ENCODE measurements around the gene KRT20. TPM values are rescaled to one million over a fixed set of nuclear protein-coding genes. Genes with fewer than 3 reads are reported as not detected.

The KRT20 gene
- total and polyA plus RNA-seq, 2 of the 8 experiments (the other 6 are each of a cell fraction or from before 2014, with no cell fraction given) = not detected

DNA sequence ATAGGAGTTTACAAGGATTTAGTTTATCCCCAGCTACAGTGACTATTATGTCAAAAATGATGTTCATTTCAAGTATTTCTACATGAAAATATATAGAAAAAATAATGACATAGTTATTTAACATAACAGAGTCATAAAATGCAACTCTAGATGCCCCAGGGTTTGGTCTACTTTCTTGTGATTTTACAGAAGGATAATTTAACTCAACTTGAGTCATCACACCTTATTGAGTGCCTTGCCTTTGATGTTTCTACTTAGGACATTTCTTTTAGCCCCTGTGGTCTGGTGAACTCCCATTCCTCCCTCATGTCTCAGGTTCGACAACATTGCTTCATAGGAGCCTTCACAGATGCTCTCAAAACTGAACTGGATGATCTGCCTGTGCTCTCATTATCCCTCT is 2.0 kb downstream of the KRT20 start:
- Histone ChIP-seq H2BK20ac (ENCODE audit: low read length) (no peak overlapping the region), H3K27ac (ENCODE audit: low read depth, low read length) (no peak overlapping the region), H2AFZ (ENCODE audit: low read length) (no peak overlapping the region), H4K20me1 (replicated peaks in 1 of 2; ENCODE audit: control insufficient read depth in 1 of 2, insufficient read depth in 2 of 2, low read length in 2 of 2) (no peaks in the 10 kb centered on the region), H3K4ac (replicated peaks; ENCODE audit: insufficient read length, low read depth, low read length) (no peak overlapping the region), H4K8ac (ENCODE audit: extremely low read depth, insufficient read depth, low read length) (no peak overlapping the region), H4K5ac (ENCODE audit: insufficient read length, low read depth, low read length) (no peak overlapping the region), H3K9ac (replicated peaks in 1 of 4; ENCODE audit: extremely low read depth in 1 of 4, low read depth in 3 of 4, low read length in 3 of 4) (no peak overlapping the region), H2BK15ac (ENCODE audit: low read length) (no peak overlapping the region), H3K18ac (ENCODE audit: extremely low read depth, low read length) (no peak overlapping the region), H3K4me2 (ENCODE audit: insufficient read depth in 1 of 2, low read depth in 2 of 2, low read length in 2 of 2) (no peak overlapping the region), H3K36me3 (ENCODE audit: control insufficient read depth in 2 of 4, insufficient read depth in 4 of 4, low read length in 3 of 4) (no peaks in the 10 kb centered on the region), H3K14ac (ENCODE audit: insufficient read length) (no peak overlapping the region), H3K23me2 (ENCODE audit: low read depth, low read length) (no peaks in the 10 kb centered on the region), H4K91ac (replicated peaks; ENCODE audit: insufficient read length, low read length) (no peak overlapping the region), H3K79me1 (ENCODE audit: low read depth, low read length) (no peaks in the 10 kb centered on the region), H2BK120ac (replicated peaks; ENCODE audit: low read depth, low read length) (no peak overlapping the region), H3K4me3 (ENCODE audit: extremely low read depth in 1 of 4, insufficient read depth in 2 of 4, low read depth in 3 of 4, low read length in 4 of 4) (no peak overlapping the region), H3K79me2 (ENCODE audit: control insufficient read depth in 1 of 2, insufficient read depth in 2 of 2, low read length in 2 of 2) (no peaks in the 10 kb centered on the region), H3K56ac (replicated peaks; ENCODE audit: insufficient read length, low read depth, low read length) (no peak overlapping the region), H3K9me3 (ENCODE audit: insufficient read depth in 2 of 2, low read depth in 1 of 2, low read length in 1 of 2) (no peaks in the 10 kb centered on the region), H2BK5ac (ENCODE audit: low read depth, low read length) (no peak overlapping the region), H2BK12ac (ENCODE audit: low read depth, low read length) (no peak overlapping the region), H3K4me1 (replicated peaks in 1 of 4; ENCODE audit: control insufficient read depth in 3 of 4, insufficient read depth in 4 of 4, low read length in 3 of 4) (no peaks in the 10 kb centered on the region), H3K27me3 (replicated peaks in 1 of 4; ENCODE audit: control insufficient read depth in 3 of 4, extremely low read depth in 1 of 4, insufficient read depth in 3 of 4, low read length in 3 of 4) (no peaks in the 10 kb centered on the region), H3K23ac (ENCODE audit: insufficient read length) (no peak overlapping the region), H2AK5ac (ENCODE audit: low read depth, low read length) (no peak overlapping the region)
- FAIRE-seq (no peak), DNase-seq (ENCODE audit: low read depth in 1 of 2, low spot score in 2 of 2) (no peak)
- ChIA-PET CTCF (ENCODE audit: partially characterized antibody) (interaction anchor here (1.4 kb wide), 1 partner anchor 23 kb away, joined by 3 read pairs; no protein-coding TSS in a partner anchor), POLR2A (ENCODE audit: partially characterized antibody) (no interaction called here)
- TF ChIP-seq SP1 (IDR thresholded peaks at IDR 0.05; ENCODE audit: low read depth, low read length) = no peak
- TF ChIP-seq, protein P1, sequence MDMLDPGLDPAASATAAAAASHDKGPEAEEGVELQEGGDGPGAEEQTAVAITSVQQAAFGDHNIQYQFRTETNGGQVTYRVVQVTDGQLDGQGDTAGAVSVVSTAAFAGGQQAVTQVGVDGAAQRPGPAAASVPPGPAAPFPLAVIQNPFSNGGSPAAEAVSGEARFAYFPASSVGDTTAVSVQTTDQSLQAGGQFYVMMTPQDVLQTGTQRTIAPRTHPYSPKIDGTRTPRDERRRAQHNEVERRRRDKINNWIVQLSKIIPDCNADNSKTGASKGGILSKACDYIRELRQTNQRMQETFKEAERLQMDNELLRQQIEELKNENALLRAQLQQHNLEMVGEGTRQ (IDR thresholded peaks at IDR 0.05; ENCODE audit: low read length) = no peak
- TF ChIP-seq BCL11A (IDR thresholded peaks at IDR 0.05; ENCODE audit: low read depth in 2 of 2, low read length in 2 of 2) = no peak
- TF ChIP-seq SIRT6 (IDR thresholded peaks at IDR 0.05; ENCODE audit: low read length) = no peak
- WGBS, 2 experiments (ENCODE audit: extremely low coverage in 1 of 2, insufficient coverage in 1 of 2, insufficient read length in 1 of 2, insufficient replicate concordance in 2 of 2, low coverage in 1 of 2, low lambda C conversion rate in 2 of 2, missing lambda C conversion rate in 1 of 2) = 100% methylated on average over 1 of the region's 1 CpG; no CpG with 5 or more reads in 1 of the 2 experiments
